ENCODE measurements around the gene TMEM51.

The TMEM51 gene

GRCh38 chr1:15262706-15263105, 109.2 kb downstream of the TMEM51 start:
- in situ Hi-C loops (cut with HindIII; ENCODE audit: low sequenced_read_pairs), result no loop called here

GRCh38 chr1:15264769-15265168, 111.2 kb downstream of the TMEM51 start:
- in situ Hi-C loops (cut with HindIII; ENCODE audit: low sequenced_read_pairs), result no loop called here
